Fibroblast of lung (primary cell): ENCODE results near the gene UCK1.

ENCODE experiments used
- CTCF ChIP-seq, 2 donors: IDR thresholded peaks in 1 of 2; conservative IDR thresholded peaks in 1 of 2; 1 replicate in 1 of 2; 2 replicates in 1 of 2; pipeline ENCODE4 v1.5.1; 2011 to 2012; ENCODE audit warnings: low read length in 2 of 2, control low read depth in 1 of 2, inconsistent platforms in 1 of 2, low read depth in 1 of 2, mild to moderate bottlenecking in 1 of 2
- EZH2 ChIP-seq: IDR thresholded peaks from 2 replicates; pipeline ENCODE4 v1.5.1; 2012; ENCODE audit warnings: low read length, control low read depth, mild to moderate bottlenecking; ENCODE audit errors: missing control alignments

- no peak for TF ChIP-seq CTCF (conservative IDR thresholded peaks at IDR 0.05 in 1 of 2, IDR thresholded peaks at IDR 0.05 in 1 of 2; ENCODE audit: low read depth in 1 of 2, low read length in 2 of 2)
- no peak for TF ChIP-seq EZH2
These were observed 40.5 kb downstream of the UCK1 start for GRCh38 chr9:131490514-131490913.
